D341Med (cell line): Measurements from ENCODE around the gene NRSN2.
A peak's percentile ranks its signal among the peaks of the same experiment; 100 is the strongest.

ENCODE experiments used
- DNase-seq: peaks from one replicate; pipeline ENCODE4 v3.0.0; 2012; ENCODE audit warnings: low spot score

NRSN2 gene

DNA sequence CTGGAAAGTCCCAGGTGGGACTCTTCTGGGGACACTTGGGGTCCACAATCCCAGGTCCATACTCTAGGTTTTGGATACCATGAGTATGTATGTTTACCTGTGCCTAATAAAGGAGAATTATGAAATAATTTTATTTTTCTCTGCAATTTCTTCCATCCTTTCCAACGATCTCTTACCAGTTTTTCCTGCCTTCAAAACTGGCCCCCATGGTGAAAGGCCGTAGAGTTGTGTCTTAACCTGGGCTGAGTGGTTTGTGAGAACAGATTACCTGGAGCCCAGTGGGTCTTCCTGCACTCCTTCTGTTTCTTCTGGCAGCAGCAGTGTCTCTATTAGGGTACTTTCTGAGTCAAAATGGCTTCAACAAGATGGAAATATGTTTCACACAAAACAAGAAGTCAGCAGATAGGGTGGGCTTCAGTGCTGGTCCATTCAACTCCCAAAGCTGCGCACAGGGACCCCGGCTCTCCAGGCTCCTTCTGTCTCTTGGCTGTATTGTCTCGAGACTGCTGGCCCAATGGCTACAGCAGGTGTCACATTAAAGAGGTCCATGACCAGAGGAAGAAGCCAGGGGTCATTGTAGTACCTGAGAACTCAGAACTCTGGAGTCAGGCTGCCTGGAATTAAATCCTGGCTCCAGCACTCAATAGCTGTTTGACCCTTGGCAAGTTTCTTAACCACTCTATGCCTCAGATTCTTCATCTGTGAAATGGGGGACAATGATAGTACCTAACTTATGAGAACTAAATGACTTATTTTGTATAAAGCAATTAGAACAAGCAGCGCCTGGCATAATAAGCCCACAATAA is 50.7 kb downstream of the NRSN2 start:
- no peak for DNase-seq

DNA sequence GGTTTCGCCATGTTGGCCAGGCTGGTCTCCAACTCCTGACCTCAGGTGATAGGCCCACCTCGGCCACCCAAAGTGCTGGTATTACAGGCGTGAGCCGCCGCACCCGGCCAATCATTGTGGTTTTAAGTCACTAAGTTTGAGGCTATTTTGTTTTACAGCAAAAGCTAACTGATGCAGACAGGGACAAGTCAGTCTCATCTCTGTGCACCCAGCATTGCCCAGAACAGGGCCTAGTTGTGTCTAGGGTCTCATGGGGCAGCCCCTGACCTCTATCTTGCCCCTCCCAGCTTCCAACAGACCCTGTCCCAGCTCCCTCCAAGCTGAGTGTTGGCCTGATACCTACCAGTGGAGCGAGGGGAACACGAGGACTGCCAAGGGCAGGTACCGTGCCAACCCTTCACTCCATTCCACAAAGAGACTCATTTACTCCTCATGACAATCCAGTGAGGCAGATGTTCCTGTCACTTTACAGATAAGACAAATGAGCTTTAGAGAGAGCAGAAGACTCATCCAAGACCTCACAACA is 52.3 kb downstream of the NRSN2 start:
- DNase-seq = no peak

GRCh38 chr20:400128-400453 is 53.2 kb downstream of the NRSN2 start:
- DNase-seq = no peak

DNA sequence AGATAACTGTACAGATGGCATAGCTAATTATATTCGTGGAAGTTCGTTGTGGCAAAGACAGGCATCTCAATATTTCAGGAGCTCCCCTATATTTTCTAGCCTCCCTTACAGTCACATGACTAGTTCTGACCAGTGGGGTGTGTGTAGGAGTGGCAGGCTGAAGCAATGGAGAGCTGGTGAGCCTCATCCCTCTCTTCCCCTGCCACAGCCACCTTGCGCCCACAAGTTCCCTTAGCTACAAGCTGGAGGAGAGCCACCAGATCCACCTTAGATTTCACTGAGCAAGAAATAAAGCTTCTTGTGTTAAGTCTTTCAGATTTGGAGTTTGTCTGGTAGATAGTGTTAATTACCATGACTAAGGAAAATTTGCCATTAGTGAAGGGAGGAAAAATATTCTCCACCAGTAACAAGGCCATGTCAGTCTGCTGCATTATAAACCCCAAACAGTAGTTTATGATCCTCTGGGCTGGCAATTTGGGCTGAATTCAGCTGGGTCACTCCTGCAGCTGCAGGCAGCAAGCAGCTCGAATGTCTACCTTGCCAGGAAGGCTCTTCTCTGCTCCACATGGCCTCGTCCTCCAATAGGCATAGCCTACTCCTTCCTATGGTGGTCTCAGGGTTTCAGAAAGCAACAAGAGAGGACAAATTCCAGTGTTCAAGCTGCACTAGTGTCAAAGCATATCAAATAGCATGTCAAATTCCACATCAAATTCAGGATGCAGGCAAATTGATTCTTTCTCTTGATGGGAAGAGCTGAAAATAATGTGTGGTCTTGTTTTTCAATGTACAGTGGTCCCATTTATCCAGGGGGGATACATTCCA is 53.8 kb downstream of the NRSN2 start:
- peak; percentile 44 for DNase-seq

- DNase-seq = no peak
These were observed 55.0 kb downstream of the NRSN2 start for GRCh38 chr20:401682-402495.

GRCh38 chr20:402496-402885 is 55.6 kb downstream of the NRSN2 start:
- no peak for DNase-seq

DNA sequence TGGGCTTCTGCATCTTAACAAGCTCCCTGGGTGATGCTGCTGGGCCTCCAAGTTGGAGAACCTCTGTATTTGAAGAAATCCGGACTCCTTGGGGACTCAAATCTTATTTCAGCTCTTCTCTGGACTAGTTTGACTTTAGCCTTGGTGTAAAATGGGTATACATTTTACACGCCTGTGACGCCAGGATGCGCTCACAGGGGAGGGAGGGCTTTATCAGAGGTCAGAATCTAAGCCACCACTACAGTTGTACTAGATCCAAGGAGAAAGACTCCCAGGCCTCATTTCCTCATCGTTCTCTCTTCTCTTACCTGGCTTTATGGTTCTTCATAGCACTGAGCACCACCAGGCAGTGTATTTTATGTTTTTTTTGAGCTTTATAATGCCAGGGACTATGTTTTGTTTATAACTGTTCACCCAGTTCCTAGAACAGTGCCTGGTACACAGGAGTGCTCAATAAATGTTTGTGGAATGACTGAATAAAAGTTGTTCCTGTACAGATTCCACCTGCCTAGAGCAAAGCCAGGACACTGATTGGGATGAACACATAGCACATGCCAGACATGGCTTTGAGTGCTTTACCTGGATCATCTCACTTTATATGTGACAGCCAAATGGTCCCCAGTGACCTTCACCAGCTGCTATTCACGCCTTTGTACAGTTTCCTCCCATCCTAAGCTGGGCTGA is 56.1 kb downstream of the NRSN2 start:
- no peak for DNase-seq

DNA sequence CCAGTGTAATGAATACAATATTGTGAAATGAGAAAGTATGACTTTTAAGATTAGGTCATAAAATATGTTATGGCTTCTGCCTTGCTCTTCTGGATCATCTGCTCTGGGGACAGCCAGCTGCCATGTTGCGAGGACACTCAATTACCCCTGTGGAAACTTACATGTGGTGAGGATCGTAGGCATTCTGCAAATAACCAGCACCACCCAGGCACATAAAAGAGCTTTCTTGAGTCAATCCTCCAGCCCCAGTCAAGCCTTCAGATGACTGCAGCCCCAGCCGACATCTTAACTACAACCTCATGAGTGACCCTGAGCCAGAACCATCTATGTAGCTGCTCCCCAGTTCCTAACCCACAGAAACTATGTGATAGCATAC is 56.7 kb downstream of the NRSN2 start:
- DNase-seq = no peak

- no peak for DNase-seq
These were observed 57.2 kb downstream of the NRSN2 start for GRCh38 chr20:404088-404487.
